Measurements from ENCODE around the gene KIF2C.
A peak's percentile ranks its signal among the peaks of the same experiment; 100 is the strongest.
"Not testable (repeated sequence)": the region's sequence is repeated elsewhere in the genome, so short reads cannot be mapped to it uniquely, and the experiment has no call there.

The KIF2C gene

GRCh38 chr1:44775930-44776729 lies 36.5 kb downstream of the KIF2C start:
- peak; percentile 12 for DNase-seq (ENCODE audit: low read depth)

DNA sequence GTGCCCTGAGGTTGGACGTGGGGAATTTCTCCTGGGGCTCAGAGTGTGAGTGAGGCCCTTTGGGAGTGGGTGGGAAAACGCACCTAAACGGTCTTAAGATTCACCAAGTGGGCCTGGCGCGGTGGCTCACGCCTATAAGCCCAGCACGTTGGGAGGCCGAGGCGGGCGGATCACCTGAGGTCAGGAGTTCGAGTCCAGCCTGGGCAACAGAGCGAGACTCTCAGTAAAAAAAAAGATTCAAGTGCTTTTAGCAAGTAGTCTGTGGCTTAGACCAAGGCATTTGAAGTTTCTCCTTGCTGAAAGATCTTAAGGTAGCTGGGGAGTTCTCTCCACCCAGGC lies 37.1 kb downstream of the KIF2C start:
- DNase-seq (ENCODE audit: low read depth), result no peak

DNA sequence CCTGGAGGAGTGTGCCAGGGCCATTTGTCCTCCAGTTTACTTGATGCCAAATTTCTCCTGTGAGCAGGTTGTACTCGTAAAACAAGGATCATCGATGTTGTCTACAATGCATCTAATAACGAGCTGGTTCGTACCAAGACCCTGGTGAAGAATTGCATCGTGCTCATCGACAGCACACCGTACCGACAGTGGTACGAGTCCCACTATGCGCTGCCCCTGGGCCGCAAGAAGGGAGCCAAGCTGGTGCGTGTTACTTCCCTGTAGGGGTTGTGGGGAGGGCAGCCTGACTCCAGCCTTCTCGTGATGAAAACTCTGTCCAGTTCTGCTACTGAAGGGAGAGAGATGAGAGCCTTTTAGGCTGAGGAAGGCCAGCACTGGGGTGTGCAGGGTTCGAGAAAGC lies 37.9 kb downstream of the KIF2C start:
- DNase-seq (ENCODE audit: low read depth), result no peak

- DNase-seq (ENCODE audit: low read depth), result no peak
Measured at GRCh38 chr1:44777969-44778635, 38.5 kb downstream of the KIF2C start.

- no peak for DNase-seq (ENCODE audit: low read depth)
Measured at GRCh38 chr1:44778705-44779576, 39.3 kb downstream of the KIF2C start.

- DNase-seq (ENCODE audit: low read depth), result no peak
Measured at GRCh38 chr1:44780583-44781121, 41.0 kb downstream of the KIF2C start.

GRCh38 chr1:44783697-44784093 lies 44.1 kb downstream of the KIF2C start:
- DNase-seq (ENCODE audit: low read depth), result no peak

- no peak for DNase-seq (ENCODE audit: low read depth)
Measured at GRCh38 chr1:44784094-44785028, 44.7 kb downstream of the KIF2C start.

DNA sequence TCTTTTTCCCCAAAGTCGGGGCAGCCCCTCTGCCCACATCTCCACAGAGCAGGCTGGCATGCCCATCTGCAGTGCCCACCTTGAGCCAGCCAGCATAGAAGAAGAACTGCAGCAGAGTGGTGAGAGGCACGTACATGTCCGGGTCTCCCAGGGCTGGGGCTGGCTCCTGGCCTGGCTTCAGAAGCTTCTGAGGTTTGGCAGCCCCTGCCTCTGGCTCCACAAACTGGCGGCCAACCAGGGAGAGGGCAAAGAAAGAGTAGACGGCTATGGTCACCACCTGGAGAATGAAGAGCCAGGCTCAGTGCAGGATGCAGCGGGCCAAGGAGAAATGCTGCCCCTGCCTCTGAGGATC lies 45.4 kb downstream of the KIF2C start:
- no peak for DNase-seq (ENCODE audit: low read depth)

DNA sequence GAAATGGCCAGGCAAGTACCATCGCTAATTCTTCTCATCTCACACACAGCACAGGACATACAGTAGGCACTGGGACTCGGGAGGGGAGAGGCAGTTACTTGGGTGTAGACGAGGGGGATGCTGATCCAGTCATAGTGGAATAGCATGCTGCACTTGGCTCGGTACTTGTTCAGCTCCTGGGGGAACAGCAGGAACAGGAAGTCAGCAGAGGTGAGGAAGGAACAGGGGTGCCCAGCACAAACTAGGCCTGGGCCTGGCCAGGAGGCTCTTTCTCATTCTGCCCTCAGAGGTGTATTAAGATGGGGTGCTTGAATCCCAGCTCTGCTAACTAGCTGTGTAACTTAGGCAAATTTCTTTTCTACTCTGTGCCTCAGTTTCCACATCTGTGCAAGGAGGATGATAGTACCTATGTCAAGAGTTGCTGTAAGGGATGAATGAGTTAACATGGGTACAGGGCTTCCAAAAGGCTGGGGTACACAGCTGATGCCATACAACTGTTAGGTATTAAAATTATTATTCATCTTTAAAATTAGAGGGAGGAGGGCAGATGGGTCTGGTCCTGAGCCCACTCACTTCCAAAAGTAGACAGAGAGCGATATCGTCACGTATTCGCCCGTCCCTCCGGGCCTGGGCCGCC lies 46.0 kb downstream of the KIF2C start:
- no peak for DNase-seq (ENCODE audit: low read depth)

DNA sequence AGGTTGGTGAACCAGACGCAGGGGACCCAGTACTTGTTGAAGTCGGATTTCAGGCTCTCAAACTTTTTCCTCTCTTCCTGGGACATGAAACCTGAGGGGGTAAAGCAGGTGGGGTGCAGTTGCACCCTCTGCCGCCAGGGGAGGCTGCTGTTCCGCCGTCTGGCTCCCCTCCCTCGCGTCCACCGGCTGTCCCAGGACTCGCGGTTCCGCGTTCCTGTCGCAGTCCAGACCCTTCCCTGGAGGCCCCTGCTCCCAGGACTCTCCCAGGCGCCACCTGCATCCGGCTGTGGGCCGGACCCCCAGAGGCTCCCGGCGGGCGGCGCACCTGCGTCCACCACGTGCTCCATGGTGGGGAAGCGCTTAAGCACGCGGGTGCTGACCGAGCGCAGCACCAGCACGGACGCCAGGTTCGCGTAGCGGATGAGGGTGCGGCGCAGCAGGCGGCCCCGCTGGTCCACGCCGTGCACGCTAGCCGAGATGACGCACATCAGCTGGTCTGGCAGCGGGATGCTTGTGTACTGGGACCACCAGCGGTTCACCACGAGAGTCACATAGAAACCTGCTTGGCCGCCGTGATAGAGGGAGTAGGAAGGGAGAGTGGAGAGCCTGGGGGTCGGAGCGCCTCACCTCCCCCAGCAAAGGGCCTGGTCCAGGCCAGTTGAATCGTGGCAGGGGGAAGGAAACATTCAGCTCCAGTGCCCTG lies 46.7 kb downstream of the KIF2C start:
- peak; percentile 65 for DNase-seq (ENCODE audit: low read depth)

GRCh38 chr1:44786841-44787426 lies 47.3 kb downstream of the KIF2C start:
- DNase-seq (ENCODE audit: low read depth), result no peak

- no peak for DNase-seq (ENCODE audit: low read depth)
Measured at GRCh38 chr1:44787506-44787905, 47.9 kb downstream of the KIF2C start.

- no peak for DNase-seq (ENCODE audit: low read depth)
Measured at GRCh38 chr1:44788120-44788860, 48.7 kb downstream of the KIF2C start, which contains the start of gene BEST4. BEST4 (minus strand) TSS chr1:44788170; CDS start chr1:44787705, 465 bp downstream.

GRCh38 chr1:44790968-44791801 lies 51.5 kb downstream of the KIF2C start:
- no peak for DNase-seq (ENCODE audit: low read depth)

- DNase-seq (ENCODE audit: low read depth), result no peak
Measured at GRCh38 chr1:44792736-44793502, 53.3 kb downstream of the KIF2C start.

- not testable (repeated sequence) for DNase-seq (ENCODE audit: low read depth)
Measured at GRCh38 chr1:44797886-44798285, 58.2 kb downstream of the KIF2C start.

Data from activated T-helper 9 cell treated with anti-CD3 and anti-CD28 coated beads, Interleukin-2, amount 50 U/mL, for 16 hours (primary cell).